Transverse colon (tissue), 4 donors: ENCODE data around the gene RIMS1.

Experiments
- CTCF ChIP-seq, 5 experiments: fragments of 200-600 bp in 3 of 5; fragments of 450-650 bp in 2 of 5; sonication (generic) in 3 of 5; IDR thresholded peaks; 1 replicate in 2 of 5; 2 replicates in 3 of 5; pipeline ENCODE4 v1.5.1; 2016 to 2017; ENCODE audit warnings: antibody characterized with exemption in 5 of 5, inconsistent platforms in 3 of 5, mild to moderate bottlenecking in 2 of 5, moderate library complexity in 1 of 5
- EP300 ChIP-seq: sonication (generic); formaldehyde crosslinking; IDR thresholded peaks from one replicate; pipeline ENCODE4 v1.6.1; 2017; ENCODE audit warnings: antibody characterized with exemption, low read depth
- POLR2A ChIP-seq: fragments of 450-650 bp; IDR thresholded peaks from one replicate; pipeline ENCODE4 v1.6.1; 2016; ENCODE audit warnings: antibody characterized with exemption, mild to moderate bottlenecking, moderate library complexity
- POLR2AphosphoS5 ChIP-seq, 3 donors: sonication (generic); formaldehyde crosslinking; IDR thresholded peaks; one replicate each; pipeline ENCODE4 v1.6.1; 2016; ENCODE audit warnings: antibody characterized with exemption in 3 of 3

- TF ChIP-seq EP300 = no peak
- no peak for TF ChIP-seq CTCF (IDR thresholded peaks at IDR 0.05)
- no peak for TF ChIP-seq POLR2AphosphoS5 (IDR thresholded peaks at IDR 0.05)
- no peak for TF ChIP-seq POLR2A
These were observed 400.6 kb downstream of the RIMS1 start for GRCh38 chr6:72286911-72287311.
